ENCODE data around the gene DEPP1. TPM values are rescaled to one million over a fixed set of nuclear protein-coding genes. Genes with fewer than 3 reads are reported as not detected.
A peak's percentile ranks its signal among the peaks of the same experiment; 100 is the strongest.

Gene DEPP1
- total and polyA plus RNA-seq, 2 experiments from 2014 or later, result 0.37 to 1.3 TPM

GRCh38 chr10:44980309-44981171, 1.9 kb upstream of the DEPP1 start:
- Histone ChIP-seq H2AFZ (no peak overlapping the region), H3K36me3 (ENCODE audit: insufficient read depth) (no peaks in the 10 kb centered on the region), H3F3A (replicated peaks; ENCODE audit: low read depth) (no peaks in the 10 kb centered on the region), H3K4me3 (no peak overlapping the region), H3K27me3 (ENCODE audit: insufficient read depth) (no peaks in the 10 kb centered on the region), H3K27ac (ENCODE audit: low read depth) (no peak overlapping the region), H3K4me2 (peak overlapping the region; percentile 26; the same call in 1 of the 2 replicates), H4K20me1 (replicated peaks; ENCODE audit: insufficient read depth) (no peaks in the 10 kb centered on the region), H3K4me1 (ENCODE audit: insufficient read depth) (peaks cover 33% of the 10 kb centered on the region), H3K9me2 (ENCODE audit: insufficient read depth) (no peaks in the 10 kb centered on the region), H3K79me2 (replicated peaks; ENCODE audit: insufficient read depth) (no peaks in the 10 kb centered on the region)
- peaks cover 53% of the 10 kb centered on the region for H3K4me1 Mint-ChIP-seq
- no peak overlapping the region for H3K27ac Mint-ChIP-seq
- no peaks in the 10 kb centered on the region; the same call in 2 of the 3 replicates for H3K36me3 Mint-ChIP-seq (ENCODE audit: low read depth)
- TF ChIP-seq ZNF462 (CRISPR knock-in tag; IDR thresholded peaks at IDR 0.05) (no peak), CREB1 (CRISPR knock-in tag; IDR thresholded peaks at IDR 0.05; ENCODE audit: low read depth) (no peak), JUNB (IDR thresholded peaks at IDR 0.05; ENCODE audit: unreplicated experiment) (no peak), NANOG (IDR thresholded peaks at IDR 0.05; ENCODE audit: borderline replicate concordance) (no peak), POLR2AphosphoS5 (IDR thresholded peaks at IDR 0.05; ENCODE audit: low read depth) (no peak), REST (IDR thresholded peaks at IDR 0.05; ENCODE audit: unreplicated experiment) (no peak), EZH2 (IDR thresholded peaks at IDR 0.05; ENCODE audit: low read depth, unreplicated experiment) (no peak), STAT1 (IDR thresholded peaks at IDR 0.05; ENCODE audit: unreplicated experiment) (no peak), EZH2phosphoT487 (IDR thresholded peaks at IDR 0.05; ENCODE audit: unreplicated experiment) (no peak), CTCF (conservative IDR thresholded peaks at IDR 0.05; ENCODE audit: low read depth in 2 of 2) (no peak), ETS1 (IDR thresholded peaks at IDR 0.05) (no peak), ZNF114 (CRISPR knock-in tag; IDR thresholded peaks at IDR 0.05) (no peak), ZNF331 (CRISPR knock-in tag; IDR thresholded peaks at IDR 0.05; ENCODE audit: low read depth) (no peak)
- no peak overlapping the region; the same call in 2 of the 3 replicates for H3K4me3 Mint-ChIP-seq
- DNase-seq (ENCODE audit: low spot score) (no peak), ATAC-seq (no peak; the same call in 2 of the 3 replicates)
- H3K27me3 Mint-ChIP-seq (ENCODE audit: insufficient read depth, low read depth, poor library complexity), result peaks cover 21% of the 10 kb centered on the region
- H3K9me3 Mint-ChIP-seq, result no peaks in the 10 kb centered on the region
